ENCODE data around the gene ANO2.

Gene ANO2

DNA sequence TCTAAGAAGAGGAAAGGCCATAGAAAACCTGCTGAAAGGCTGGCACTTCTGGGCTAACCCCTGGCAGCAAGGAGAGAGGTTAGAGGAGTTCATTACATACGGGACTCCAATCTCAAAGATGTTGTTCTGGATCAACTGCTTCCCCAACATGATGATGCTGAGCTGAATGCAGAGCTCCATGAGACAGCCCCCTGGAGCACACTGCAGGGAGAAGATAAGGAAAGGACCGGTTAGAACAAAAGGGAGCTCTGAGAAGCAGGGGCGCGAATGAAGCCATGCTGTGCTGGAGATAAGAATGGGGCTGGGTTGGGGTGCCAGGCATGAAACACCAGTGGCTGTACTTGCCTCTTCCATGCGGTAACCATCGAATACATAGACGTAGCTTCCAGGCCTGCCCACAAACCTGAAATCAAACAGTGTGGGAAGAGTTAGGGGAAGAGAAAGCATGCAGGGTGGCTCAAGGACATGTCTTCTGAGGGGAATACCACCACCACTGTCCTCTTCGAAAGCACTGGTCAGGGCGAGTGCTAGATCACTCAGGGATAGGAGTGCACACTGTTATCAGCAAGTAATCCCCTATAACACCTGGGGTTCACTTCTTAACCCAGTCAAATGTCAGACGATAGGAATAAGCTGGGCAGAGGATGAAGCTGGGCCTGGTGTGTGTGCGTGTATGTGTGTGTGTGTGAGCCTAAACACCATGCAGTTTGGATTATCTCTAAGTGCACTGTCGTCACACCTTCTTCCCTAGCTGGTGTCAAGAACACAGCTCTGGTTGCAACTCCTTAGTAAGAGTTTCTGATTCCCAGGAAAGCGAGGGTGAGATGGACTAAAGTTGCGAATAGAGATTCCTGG, 332.3 kb downstream of the ANO2 start:
- Histone ChIP-seq H3K4me3 (no peak overlapping the region), H3K27me3 (peaks cover 0 to 2% of the 10 kb centered on the region in 2 donors), H3K4me1 (peaks cover 0 to 22% (median 13%) of the 10 kb centered on the region in 4 donors), H3K27ac (no peak overlapping the region), H3K36me3 (no peaks in the 10 kb centered on the region), H3K9me3 (no peaks in the 10 kb centered on the region)
- no peak for TF ChIP-seq CTCF (IDR thresholded peaks at IDR 0.05)
- intact Hi-C loops (cut with DNase I; ENCODE audit: low total_unique reads): no loop called here
- DNase-seq: no peak

DNA sequence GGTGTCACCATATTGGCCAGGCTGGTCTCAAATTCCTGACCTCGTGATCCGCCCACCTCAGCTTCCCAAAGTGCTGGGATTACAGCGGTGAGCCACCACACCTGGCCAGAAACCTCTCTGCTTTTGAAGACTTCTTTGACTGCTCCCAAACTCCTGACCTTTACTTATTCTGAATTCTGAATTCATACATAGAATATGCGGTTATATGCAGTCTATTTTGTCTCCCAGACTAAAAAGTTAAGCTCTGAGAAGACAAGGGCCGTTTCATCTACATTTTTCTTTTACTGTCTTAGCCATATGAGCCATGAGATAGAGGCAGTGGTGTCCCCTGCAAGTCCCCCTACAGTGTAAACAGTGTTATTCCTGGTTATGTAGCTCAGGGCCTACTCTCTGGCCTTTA, 333.9 kb downstream of the ANO2 start:
- Histone ChIP-seq H3K9me3 (no peaks in the 10 kb centered on the region), H3K4me3 (no peak overlapping the region), H3K27me3 (no peaks in the 10 kb centered on the region), H3K36me3 (no peaks in the 10 kb centered on the region), H3K4me1 (peaks cover 0 to 22% (median 13%) of the 10 kb centered on the region in 4 donors), H3K27ac (no peak overlapping the region)
- DNase-seq: no peak
- no peak for TF ChIP-seq CTCF (IDR thresholded peaks at IDR 0.05)
- intact Hi-C loops (cut with DNase I; ENCODE audit: low total_unique reads): no loop called here

GRCh38 chr12:5599378-5599777, 345.7 kb downstream of the ANO2 start:
- no peak for TF ChIP-seq CTCF (IDR thresholded peaks at IDR 0.05)
- Histone ChIP-seq H3K27ac (no peak overlapping the region), H3K4me1 (no peaks in the 10 kb centered on the region), H3K36me3 (no peaks in the 10 kb centered on the region), H3K4me3 (no peak overlapping the region), H3K9me3 (peaks cover 0 to 3% (median 0%) of the 10 kb centered on the region in 3 donors), H3K27me3 (no peaks in the 10 kb centered on the region)
- intact Hi-C loops (cut with DNase I; ENCODE audit: low total_unique reads): no loop called here
- no peak for DNase-seq

DNA sequence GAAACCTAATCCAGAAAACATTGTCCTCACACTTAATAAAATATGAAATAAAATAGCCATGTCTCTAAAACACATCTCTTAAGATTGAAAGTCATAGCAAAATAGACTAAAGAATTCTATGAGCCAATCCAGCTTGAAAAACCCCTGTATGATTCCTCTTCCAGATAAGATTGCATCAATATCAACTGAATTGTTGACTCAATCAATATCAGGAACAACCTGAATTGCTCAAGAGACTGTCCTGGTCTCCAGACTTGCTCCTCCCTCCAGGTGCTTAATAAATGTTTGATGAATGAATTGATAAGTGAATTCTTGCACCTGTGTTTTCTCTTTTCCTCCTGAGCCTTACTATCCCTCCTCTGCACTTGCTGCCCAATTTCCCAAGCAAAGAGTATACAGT, 351.1 kb downstream of the ANO2 start:
- intact Hi-C loops (cut with DNase I; ENCODE audit: low total_unique reads): no loop called here
- H3K4me3 ChIP-seq: no peak overlapping the region
- no peaks in the 10 kb centered on the region for H3K4me1 ChIP-seq
- H3K27me3 ChIP-seq: no peaks in the 10 kb centered on the region
- H3K9me3 ChIP-seq: peaks cover 0 to 3% (median 0%) of the 10 kb centered on the region in 3 donors
- TF ChIP-seq CTCF (IDR thresholded peaks at IDR 0.05): no peak
- no peaks in the 10 kb centered on the region for H3K36me3 ChIP-seq
- DNase-seq: no peak
- H3K27ac ChIP-seq: no peak overlapping the region

DNA sequence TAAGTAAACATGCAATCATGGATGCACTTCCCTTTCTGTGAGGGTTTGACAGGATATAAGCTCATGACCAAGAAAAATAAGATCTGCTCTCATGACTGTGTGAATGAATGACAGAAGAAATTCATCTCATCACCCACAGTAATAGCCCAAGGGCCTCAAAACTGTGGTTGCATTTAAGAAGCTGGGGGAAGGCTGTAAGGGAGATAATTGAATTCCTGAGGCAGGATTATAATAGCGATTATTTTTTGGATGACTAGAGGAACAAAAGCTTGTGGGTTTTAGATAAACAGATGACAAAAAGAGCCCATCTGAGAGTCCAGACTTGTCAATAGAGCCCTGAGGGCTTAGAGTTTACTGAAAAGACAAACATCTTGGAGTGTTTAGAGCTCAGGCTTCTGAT, 352.0 kb downstream of the ANO2 start:
- no peaks in the 10 kb centered on the region for H3K36me3 ChIP-seq
- H3K4me1 ChIP-seq: no peaks in the 10 kb centered on the region
- H3K27me3 ChIP-seq: no peaks in the 10 kb centered on the region
- no peak overlapping the region for H3K27ac ChIP-seq
- no peak for DNase-seq
- H3K9me3 ChIP-seq: peaks cover 0 to 3% (median 0%) of the 10 kb centered on the region in 3 donors
- intact Hi-C loops (cut with DNase I; ENCODE audit: low total_unique reads): no loop called here
- no peak overlapping the region for H3K4me3 ChIP-seq
- TF ChIP-seq CTCF (IDR thresholded peaks at IDR 0.05): no peak
